ENCODE results near the gene GPR107.

GPR107 gene

GRCh38 chr9:130159915-130160670 lies 106.4 kb downstream of the GPR107 start:
- no peak for DNase-seq (ENCODE audit: low spot score)

DNA sequence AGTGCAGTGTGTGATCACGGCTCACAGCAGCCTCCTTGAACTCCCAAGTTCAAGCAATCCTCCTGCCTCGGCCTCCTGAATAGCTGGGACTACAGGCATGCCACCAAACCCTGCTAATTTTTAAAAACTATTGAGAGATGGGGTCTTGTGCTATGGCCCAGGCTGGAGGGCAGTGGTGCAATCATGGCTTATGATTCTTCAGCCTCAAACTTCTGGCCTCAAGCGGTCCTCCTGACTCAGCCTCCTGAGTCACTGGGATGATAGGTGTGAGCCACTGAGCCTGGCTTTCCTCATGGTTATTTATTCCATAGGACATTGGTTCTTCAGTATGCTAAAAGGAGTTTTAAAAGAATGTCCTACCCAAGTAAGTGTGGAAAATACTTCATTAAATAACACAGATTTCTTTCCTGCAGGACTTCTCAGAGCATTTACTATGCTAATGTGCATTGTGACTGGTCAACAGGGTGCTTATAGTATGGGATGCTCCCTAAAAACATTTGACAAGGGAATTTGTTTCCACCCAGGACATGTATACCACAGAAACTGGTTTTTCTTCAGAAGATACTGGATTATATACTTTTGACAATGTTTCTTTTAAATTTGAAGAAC lies 107.3 kb downstream of the GPR107 start:
- no peak for DNase-seq (ENCODE audit: low spot score)

DNA sequence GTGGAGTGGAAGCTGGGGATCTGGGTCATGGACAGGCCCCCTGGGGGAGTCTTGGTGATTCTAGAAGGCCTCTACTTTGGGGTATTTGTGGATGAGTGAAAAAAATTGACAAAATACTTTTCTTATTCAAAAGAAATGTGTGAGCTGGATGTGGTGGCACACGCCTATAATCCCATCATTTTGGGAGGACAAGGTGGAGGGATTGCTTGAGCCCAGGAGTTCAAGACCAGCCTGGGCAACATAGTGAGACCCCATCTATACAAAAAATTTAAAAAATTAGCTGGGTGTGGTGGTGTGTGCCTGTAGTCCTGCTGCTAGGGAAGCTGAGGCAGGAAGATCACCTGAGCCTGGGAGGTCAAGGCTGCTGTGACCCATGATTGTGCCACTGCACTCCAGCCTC lies 111.9 kb downstream of the GPR107 start:
- DNase-seq (ENCODE audit: low spot score), result no peak

DNA sequence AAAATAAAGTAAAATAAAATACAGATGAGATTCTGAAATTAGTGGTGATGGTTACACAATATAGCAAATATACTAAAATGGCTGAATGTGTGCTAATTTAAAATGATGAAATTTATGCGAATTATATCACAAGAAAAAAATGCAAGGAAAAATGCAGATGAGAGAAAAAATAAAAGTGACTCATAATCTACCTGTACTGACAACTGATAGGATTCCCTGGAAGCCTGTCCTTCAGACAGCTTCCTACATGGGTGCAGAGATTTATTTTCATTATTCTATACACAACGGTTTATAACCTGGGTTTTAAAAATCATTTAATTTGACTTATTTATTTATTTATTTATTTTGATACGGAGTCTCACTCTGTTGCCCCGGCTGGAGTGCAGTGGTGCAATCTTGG lies 112.7 kb downstream of the GPR107 start:
- no peak for DNase-seq (ENCODE audit: low spot score)

DNA sequence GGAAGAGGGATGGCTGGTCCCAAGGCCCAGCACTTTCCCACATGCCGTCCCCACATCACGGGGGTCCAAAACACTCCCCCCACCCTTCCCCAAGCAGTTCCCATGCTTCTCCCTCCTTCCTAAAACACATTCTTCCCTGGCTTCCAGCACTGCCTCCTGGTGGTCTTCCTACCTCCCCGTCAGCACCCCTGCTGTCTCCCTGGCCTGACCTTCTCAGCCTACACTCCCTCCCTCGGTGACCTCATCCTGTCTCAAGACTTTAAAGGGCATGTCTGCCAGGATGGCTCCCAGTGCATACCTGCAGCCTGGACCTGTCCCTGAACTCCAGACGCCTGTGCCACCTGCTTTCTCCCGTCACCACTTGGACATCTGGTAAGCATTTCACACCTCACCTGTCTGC lies 114.2 kb downstream of the GPR107 start:
- DNase-seq (ENCODE audit: low spot score), result no peak

GRCh38 chr9:130171226-130172148 lies 117.8 kb downstream of the GPR107 start:
- DNase-seq (ENCODE audit: low spot score), result no peak

DNA sequence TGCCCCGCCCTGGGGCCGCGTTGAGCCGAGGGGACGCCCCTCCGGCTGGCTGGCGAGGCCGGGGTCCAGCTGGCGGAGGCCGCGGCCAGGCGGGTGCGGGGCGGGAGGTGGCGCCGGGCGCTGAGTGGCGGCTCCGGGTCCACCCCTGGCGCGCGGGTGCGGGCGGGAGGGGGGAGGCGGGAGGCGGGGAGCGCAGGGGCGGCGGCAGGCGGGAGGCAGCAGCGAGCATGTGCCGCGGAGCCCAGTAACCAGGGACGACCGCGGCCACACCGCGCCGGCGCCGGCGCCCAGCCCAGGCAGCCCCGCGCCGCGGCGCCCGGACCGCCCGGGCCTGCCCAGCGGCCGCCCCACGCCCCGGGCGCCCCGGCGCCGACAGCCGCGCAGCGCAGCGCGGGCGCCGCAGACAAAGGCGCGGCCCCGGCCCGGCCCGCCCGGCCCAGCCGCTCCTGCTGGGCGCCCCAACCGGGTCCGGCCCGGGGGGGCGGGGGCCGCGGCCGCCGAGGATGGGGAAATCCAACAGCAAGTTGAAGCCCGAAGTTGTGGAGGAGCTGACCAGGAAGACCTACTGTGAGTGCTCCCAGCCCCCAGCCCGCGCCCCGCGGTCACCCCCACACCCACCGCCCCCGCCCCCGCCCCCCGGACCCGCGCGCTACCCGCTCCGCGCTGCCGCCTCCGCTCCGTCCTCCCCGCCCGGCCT lies 118.6 kb downstream of the GPR107 start, which contains the start of gene NCS1:
Gene NCS1 (plus strand): TSS at position 244 of the 697 bp plus-strand sequence. CDS start 260 bp downstream, at position 504.
- peak; percentile 20 for DNase-seq (ENCODE audit: low spot score)

DNA sequence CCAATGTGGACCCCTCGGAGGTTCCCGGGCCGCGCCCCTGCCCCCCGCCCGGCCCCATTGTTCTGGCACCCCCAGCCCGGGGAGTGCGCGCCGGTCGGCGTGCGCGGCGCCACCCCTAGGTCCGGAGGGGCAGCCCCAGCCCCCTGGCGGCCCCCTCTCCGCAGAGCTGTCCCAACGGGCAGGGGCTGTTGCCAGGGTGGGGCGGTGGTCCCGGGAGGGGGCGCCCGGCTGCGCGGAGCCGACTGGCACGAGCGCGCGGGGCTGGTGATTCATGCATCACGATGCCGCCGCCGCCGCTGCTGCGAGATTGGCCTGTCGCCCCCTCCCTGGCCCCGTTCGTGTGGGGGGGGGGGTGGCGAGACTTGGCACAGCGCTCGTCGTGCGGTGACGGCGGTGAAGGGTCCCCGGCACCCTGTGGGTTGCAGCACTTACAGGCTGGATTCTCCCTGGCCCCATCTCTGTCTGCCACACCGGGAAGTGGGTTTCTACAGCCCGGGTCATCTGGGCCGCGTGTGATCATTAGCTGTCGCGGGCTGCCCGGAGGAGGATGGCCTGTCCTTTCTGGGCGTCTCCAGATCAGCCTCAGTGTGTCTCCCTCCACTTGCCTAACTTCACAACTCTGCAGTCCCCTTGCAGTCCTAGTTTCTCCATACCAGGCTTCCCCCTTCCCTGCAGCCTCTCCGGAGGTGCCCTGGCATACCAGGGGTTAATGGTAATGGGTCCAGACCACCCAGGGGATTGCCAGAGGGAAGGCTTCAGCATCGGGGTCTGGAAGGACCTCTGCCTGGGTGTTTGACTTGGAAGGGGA lies 119.4 kb downstream of the GPR107 start:
- DNase-seq (ENCODE audit: low spot score), result peak; percentile 13

DNA sequence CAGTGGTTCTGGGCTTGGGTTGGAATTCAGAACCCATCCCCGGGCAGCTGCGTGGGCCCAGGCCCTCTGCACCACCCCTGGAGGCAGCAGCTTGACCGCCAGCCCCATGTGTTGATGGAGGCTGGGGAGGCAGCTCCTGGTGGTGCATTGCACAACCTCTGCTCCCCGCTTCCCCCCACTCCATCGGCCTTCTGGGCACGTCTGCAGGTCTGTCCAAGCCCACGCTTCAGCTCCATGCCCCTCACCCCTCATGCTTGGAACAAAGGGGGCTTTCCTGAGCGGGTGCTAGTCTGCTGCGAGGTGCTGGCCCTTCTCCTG lies 119.9 kb downstream of the GPR107 start:
- DNase-seq (ENCODE audit: low spot score), result no peak

DNA sequence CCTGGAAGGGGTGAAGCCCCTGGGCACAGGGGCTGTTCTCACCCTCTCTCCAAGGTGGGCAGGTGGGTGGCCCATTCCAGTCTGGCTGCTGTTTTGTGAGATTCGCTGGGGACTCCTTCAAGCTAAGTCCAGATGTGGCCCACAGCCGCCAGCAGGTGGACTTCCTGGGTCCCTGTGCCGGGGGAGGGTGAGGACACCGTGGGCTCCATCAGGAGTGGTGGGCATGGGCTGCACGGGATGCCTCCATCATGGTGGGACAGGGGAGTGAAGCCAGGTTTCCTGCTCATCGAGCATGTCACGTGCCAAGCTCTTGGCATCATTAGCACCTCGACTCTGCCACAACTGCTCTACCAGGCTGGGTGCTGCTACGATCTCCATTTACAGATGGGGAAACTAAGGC lies 120.3 kb downstream of the GPR107 start:
- no peak for DNase-seq (ENCODE audit: low spot score)

DNA sequence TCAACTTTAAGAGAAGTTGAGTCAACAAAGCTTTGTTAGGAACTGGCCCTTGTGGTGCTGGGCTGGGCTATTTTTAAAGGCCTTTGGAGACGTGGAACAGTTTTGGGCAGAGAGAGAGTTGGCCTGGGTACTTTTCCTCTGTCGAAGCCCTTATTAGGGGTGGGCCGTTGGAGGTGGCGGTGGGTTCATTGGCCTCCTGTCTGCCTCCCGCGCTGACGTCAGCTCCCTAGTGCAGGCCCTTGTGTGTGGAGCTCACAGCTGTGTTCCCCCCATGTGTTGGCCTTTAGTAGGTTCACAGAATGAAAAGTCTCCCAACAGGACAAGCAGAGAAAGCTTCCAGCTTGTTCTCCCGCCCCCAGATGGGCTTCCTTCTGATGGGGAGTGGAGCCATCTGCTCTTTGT lies 121.2 kb downstream of the GPR107 start:
- DNase-seq (ENCODE audit: low spot score), result no peak

DNA sequence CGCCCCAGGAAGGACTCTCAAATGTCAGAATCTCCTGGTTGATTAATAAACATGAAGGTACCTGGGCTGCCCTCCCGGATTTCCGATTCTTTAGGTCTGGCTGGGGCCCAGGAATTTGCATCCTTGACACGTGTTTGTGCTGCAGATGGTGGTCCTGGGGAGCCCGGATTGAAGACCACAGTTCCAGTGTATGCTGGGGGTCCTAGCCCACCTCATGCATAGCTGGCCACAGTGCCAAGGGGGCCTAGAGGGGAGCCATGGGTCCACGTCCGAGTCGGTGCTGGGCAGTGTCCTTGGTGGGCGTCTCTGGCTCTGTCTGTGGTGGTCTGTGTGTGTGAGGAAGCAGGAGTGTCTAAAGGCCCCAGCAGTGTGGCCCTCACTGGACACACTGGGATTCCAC lies 121.6 kb downstream of the GPR107 start:
- no peak for DNase-seq (ENCODE audit: low spot score)

GRCh38 chr9:130176760-130177159 lies 123.1 kb downstream of the GPR107 start:
- DNase-seq (ENCODE audit: low spot score), result no peak

DNA sequence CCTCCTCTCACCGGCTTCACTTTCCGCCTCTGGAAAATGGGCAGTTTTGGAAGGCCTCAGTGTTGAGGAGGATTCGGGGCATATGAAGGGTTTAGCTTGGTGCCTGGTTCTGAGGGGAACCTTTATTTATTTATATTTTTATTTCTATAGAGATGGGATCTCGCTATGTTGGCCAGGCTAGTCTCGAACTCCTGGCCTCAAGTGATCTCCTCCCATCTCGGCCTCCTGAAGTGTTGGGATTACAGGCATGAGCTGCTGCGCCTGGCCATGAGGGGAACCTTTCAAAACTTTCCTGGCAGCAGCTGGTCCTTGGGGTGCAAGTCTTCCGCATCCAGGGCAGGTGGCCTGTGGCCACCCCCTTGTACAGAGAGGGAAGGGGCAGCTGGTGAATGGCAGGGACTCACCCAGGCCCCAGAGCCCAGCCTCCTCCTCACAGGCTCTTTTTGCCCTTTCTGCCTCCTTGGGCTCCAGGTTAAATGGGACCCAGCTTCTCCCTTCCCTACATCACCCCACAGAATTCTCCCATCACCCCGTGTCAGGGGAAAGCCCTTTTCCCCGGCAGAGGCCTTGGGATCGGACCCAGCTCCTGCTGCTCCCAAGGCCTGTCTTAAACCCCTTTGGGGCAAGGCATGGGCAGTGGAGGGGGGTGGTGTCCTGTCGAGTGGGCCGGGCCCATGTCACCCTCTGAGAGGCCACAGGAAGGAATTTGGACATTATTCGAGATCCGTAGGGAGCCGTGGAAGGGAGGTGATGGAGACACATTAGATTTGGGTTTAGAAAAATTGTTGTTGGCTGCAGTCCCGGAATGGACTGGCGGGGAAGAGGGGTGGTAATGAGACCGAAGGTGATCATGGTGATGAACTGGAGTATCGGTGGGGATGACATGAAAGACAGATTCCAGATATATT lies 124.4 kb downstream of the GPR107 start:
- no peak for DNase-seq (ENCODE audit: low spot score)

DNA sequence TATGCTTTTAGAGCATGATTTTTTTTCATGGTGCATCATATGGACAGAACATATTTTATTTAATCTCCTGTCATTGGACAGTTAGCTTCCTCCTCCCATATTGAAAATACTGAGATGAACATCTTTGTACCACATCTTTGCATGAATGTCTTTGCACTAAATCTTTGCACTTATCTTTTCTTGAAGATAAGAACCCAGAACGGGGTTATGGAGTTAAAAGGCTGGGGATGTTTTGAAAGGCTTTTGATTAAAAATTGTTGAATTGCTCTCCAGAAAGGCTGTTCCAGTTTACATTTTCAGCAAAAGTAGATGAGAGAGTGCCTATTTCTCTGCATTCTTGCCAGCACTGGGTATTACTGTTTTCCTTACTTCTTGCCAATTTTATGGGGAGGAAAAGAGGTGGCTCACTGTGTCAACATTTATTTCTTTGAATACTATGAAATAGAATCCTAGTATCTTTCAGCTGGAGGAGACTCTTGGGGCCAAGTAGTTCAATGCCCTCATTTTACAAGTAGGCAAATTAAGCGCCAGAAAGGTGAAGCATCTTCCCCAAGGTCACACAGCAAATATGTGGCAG lies 125.7 kb downstream of the GPR107 start:
- DNase-seq (ENCODE audit: low spot score), result no peak

DNA sequence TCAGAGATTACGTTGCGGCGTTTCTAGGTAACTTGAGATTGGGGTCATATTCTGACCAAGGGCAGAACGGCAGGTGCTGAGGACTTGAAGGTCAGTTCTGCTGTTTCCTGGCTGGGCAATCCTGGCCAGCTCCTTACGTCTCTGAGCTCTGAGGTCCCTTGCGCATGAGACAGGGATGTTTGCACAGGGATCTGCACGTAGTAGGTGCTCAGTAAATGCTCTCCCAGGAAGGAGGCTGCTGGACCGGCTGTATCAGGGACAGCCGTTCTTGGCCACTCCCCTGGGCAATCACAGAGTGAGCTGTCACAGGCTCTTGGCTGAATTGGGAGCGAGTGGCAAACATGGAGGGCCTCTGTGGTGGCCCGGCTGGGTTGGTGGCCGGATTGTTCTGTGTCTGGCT lies 126.8 kb downstream of the GPR107 start:
- no peak for DNase-seq (ENCODE audit: low spot score)

DNA sequence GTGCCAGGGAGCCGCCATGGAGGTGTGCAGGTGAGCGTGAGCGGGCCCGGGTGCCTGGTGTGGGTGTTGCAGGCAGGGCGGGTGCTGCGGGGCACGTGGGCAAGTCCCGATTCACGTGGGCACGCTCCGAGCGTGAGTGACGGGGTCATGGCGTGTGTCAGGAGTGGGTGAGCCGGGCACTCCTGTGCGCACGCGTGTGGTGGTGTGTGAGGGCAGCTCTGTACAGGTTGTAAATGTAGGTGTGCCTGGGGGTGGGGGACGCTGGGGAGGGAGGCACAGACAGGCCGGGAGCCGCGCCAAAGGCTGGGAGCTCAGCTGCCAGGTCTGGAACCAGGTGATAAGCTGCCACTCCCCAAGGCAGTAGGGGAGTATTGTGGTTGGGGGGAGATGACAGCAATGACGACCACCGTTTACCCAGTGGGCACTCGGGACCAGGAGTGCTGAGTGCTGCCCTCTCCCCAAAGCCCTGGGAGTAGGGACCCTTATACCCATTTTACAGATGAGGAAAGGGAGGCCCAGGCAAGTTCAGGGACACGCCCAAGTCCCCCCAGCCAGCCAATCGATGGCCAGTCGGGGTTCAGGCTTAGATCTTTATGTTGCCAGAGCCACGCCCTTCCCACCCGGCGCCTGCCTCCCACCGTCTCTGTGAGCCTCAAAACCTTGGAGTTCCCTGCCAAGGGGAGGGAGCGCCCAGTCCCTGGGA lies 128.1 kb downstream of the GPR107 start:
- no peak for DNase-seq (ENCODE audit: low spot score)

GRCh38 chr9:130182381-130182909 lies 128.7 kb downstream of the GPR107 start:
- DNase-seq (ENCODE audit: low spot score), result no peak

- no peak for DNase-seq (ENCODE audit: low spot score)
Observed at GRCh38 chr9:130183133-130183762, 129.5 kb downstream of the GPR107 start.

Measured in CD4-positive, alpha-beta T cell treated with Interleukin-6 at 100 ng/mL for 8 hours (primary cell).